ENCODE measurements around the gene TDRKH. TPM values are rescaled to one million over a fixed set of nuclear protein-coding genes. Genes with fewer than 3 reads are reported as not detected.

The TDRKH gene
- total and polyA plus RNA-seq, 4 donors: 1.5 to 6.7 (median 3.8) TPM

GRCh38 chr1:151733126-151733525, 57.2 kb downstream of the TDRKH start:
- WGBS: 72% methylated on average over 3 of the region's 3 CpGs

More at GRCh38 chr1:151733126-151733525, 57.2 kb downstream of the TDRKH start:
- Histone ChIP-seq H3K27me3 (ENCODE audit: control insufficient read depth in 4 of 4, insufficient read depth in 4 of 4, low read length in 3 of 4) (no peaks in the 10 kb centered on the region), H3K4me1 (ENCODE audit: control insufficient read depth in 4 of 4, insufficient read depth in 4 of 4, low read length in 3 of 4) (peaks cover 0 to 11% (median under 1%) of the 10 kb centered on the region in 4 donors), H3K9ac (ENCODE audit: low read depth in 1 of 2, low read length in 2 of 2) (no peak overlapping the region), H3K36me3 (ENCODE audit: control insufficient read depth in 4 of 4, insufficient read depth in 3 of 4, low read depth in 1 of 4, low read length in 3 of 4) (no peaks in the 10 kb centered on the region), H3K4me3 (ENCODE audit: low read depth in 1 of 3, low read length in 3 of 3) (no peak overlapping the region), H3K9me3 (ENCODE audit: control insufficient read depth in 4 of 4, low read length in 3 of 4) (peaks cover 0 to 4% (median 0%) of the 10 kb centered on the region in 4 donors), H3K27ac (ENCODE audit: low read depth in 1 of 2, low read length in 2 of 2) (no peak overlapping the region)
- TF ChIP-seq MAX (IDR thresholded peaks at IDR 0.05) (no peak), YY1 (IDR thresholded peaks at IDR 0.05) (no peak), REST (IDR thresholded peaks at IDR 0.05) (no peak), RAD21 (IDR thresholded peaks at IDR 0.05) (no peak), CTCF (IDR thresholded peaks at IDR 0.05; ENCODE audit: low read depth, low read length, missing input control) (no peak), FOXA2 (IDR thresholded peaks at IDR 0.05) (no peak), SP1 (IDR thresholded peaks at IDR 0.05) (no peak), EGR1 (IDR thresholded peaks at IDR 0.05; ENCODE audit: low read depth in 2 of 2) (no peak), ZBTB33 (IDR thresholded peaks at IDR 0.05) (no peak), FOXA1 (IDR thresholded peaks at IDR 0.05) (no peak), RXRA (IDR thresholded peaks at IDR 0.05) (no peak), GABPA (IDR thresholded peaks at IDR 0.05 in 1 of 2, conservative IDR thresholded peaks at IDR 0.05 in 1 of 2) (no peak), NR2F2 (IDR thresholded peaks at IDR 0.05) (no peak), HNF4G (IDR thresholded peaks at IDR 0.05) (no peak)
- DNase-seq (ENCODE audit: low spot score): no peak
